Measurements from ENCODE around the gene SLC25A21.
"Not testable (repeated sequence)": the region's sequence is repeated elsewhere in the genome, so short reads cannot be mapped to it uniquely, and the experiment has no call there.

Gene SLC25A21

GRCh38 chr14:37179896-37180502 is 7.6 kb upstream of the SLC25A21 start:
- Histone ChIP-seq H3K36me3 (ENCODE audit: insufficient read depth, low read length) (no peaks in the 10 kb centered on the region), H3K27ac (no peak overlapping the region), H3K9me3 (ENCODE audit: low read depth, low read length) (no peaks in the 10 kb centered on the region), H3K4me3 (no peak overlapping the region), H3K9ac (ENCODE audit: insufficient read length) (no peak overlapping the region)
- TF ChIP-seq FOXP2 (optimal IDR thresholded peaks at IDR 0.05; ENCODE audit: control extremely low read depth, extremely low read length, insufficient read depth) (no peak), POLR2AphosphoS5 (IDR thresholded peaks at IDR 0.05; ENCODE audit: borderline replicate concordance, low read depth, low read length) (no peak), EZH2 (IDR thresholded peaks at IDR 0.05) (no peak)
- DNase-seq (ENCODE audit: low read depth, low spot score), result no peak

GRCh38 chr14:37172936-37173614 is 669 bp upstream of the SLC25A21 start:
- TF ChIP-seq POLR2AphosphoS5 (IDR thresholded peaks at IDR 0.05; ENCODE audit: borderline replicate concordance, low read depth, low read length), result no peak
- no peak for TF ChIP-seq EZH2 (IDR thresholded peaks at IDR 0.05)
- no peak for TF ChIP-seq FOXP2 (optimal IDR thresholded peaks at IDR 0.05; ENCODE audit: control extremely low read depth, extremely low read length, insufficient read depth)
- Histone ChIP-seq H3K36me3 (ENCODE audit: insufficient read depth, low read length) (no peaks in the 10 kb centered on the region), H3K4me3 (peak overlapping the region; percentile 88), H3K9me3 (ENCODE audit: low read depth, low read length) (no peaks in the 10 kb centered on the region), H3K27ac (no peak overlapping the region), H3K9ac (ENCODE audit: insufficient read length) (peak overlapping the region; percentile 89)
- DNase-seq (ENCODE audit: low read depth, low spot score), result no peak

GRCh38 chr14:37171678-37172023 is 755 bp downstream of the SLC25A21 start:
- H3K9ac ChIP-seq (ENCODE audit: insufficient read length), result peak overlapping the region; percentile 89
- peak overlapping the region; percentile 86 for H3K27ac ChIP-seq
- no peaks in the 10 kb centered on the region for H3K36me3 ChIP-seq (ENCODE audit: insufficient read depth, low read length)
- no peak for TF ChIP-seq POLR2AphosphoS5 (IDR thresholded peaks at IDR 0.05; ENCODE audit: borderline replicate concordance, low read depth, low read length)
- TF ChIP-seq EZH2 (IDR thresholded peaks at IDR 0.05), result no peak
- TF ChIP-seq FOXP2 (optimal IDR thresholded peaks at IDR 0.05; ENCODE audit: control extremely low read depth, extremely low read length, insufficient read depth), result no peak
- peak overlapping the region; percentile 88 for H3K4me3 ChIP-seq
- peak; percentile 57 for DNase-seq (ENCODE audit: low read depth, low spot score)
- no peaks in the 10 kb centered on the region for H3K9me3 ChIP-seq (ENCODE audit: low read depth, low read length)

GRCh38 chr14:37170993-37171392 is 1.4 kb downstream of the SLC25A21 start:
- DNase-seq (ENCODE audit: low read depth, low spot score), result no peak
- peak overlapping the region; percentile 88 for H3K4me3 ChIP-seq
- no peak for TF ChIP-seq EZH2 (IDR thresholded peaks at IDR 0.05)
- no peak for TF ChIP-seq FOXP2 (optimal IDR thresholded peaks at IDR 0.05; ENCODE audit: control extremely low read depth, extremely low read length, insufficient read depth)
- TF ChIP-seq POLR2AphosphoS5 (IDR thresholded peaks at IDR 0.05; ENCODE audit: borderline replicate concordance, low read depth, low read length), result no peak

GRCh38 chr14:37170237-37170636 is 2.2 kb downstream of the SLC25A21 start:
- no peak for TF ChIP-seq POLR2AphosphoS5 (IDR thresholded peaks at IDR 0.05; ENCODE audit: borderline replicate concordance, low read depth, low read length)
- TF ChIP-seq EZH2 (IDR thresholded peaks at IDR 0.05), result no peak
- TF ChIP-seq FOXP2 (optimal IDR thresholded peaks at IDR 0.05; ENCODE audit: control extremely low read depth, extremely low read length, insufficient read depth), result no peak
- no peak overlapping the region for H3K4me3 ChIP-seq
- H3K9me3 ChIP-seq (ENCODE audit: low read depth, low read length), result no peaks in the 10 kb centered on the region
- H3K36me3 ChIP-seq (ENCODE audit: insufficient read depth, low read length), result no peaks in the 10 kb centered on the region
- H3K27ac ChIP-seq, result no peak overlapping the region
- H3K9ac ChIP-seq (ENCODE audit: insufficient read length), result no peak overlapping the region
- DNase-seq (ENCODE audit: low read depth, low spot score), result no peak

More at GRCh38 chr14:37170993-37171392, 1.4 kb downstream of the SLC25A21 start:
- Histone ChIP-seq H3K9ac (ENCODE audit: insufficient read length) (no peak overlapping the region), H3K9me3 (ENCODE audit: low read depth, low read length) (no peaks in the 10 kb centered on the region), H3K27ac (peak overlapping the region; percentile 86), H3K36me3 (ENCODE audit: insufficient read depth, low read length) (no peaks in the 10 kb centered on the region)

- Histone ChIP-seq H3K4me3 (no peak overlapping the region), H3K9ac (ENCODE audit: insufficient read length) (no peak overlapping the region), H3K9me3 (ENCODE audit: low read depth, low read length) (no peaks in the 10 kb centered on the region), H3K36me3 (ENCODE audit: insufficient read depth, low read length) (no peaks in the 10 kb centered on the region), H3K27ac (no peak overlapping the region)
- TF ChIP-seq EZH2 (IDR thresholded peaks at IDR 0.05) (no peak), FOXP2 (optimal IDR thresholded peaks at IDR 0.05; ENCODE audit: control extremely low read depth, extremely low read length, insufficient read depth) (no peak), POLR2AphosphoS5 (IDR thresholded peaks at IDR 0.05; ENCODE audit: borderline replicate concordance, low read depth, low read length) (no peak)
- no peak for DNase-seq (ENCODE audit: low read depth, low spot score)
Observed at GRCh38 chr14:37168721-37169120, 3.7 kb downstream of the SLC25A21 start.

- DNase-seq (ENCODE audit: low read depth, low spot score), result no peak
- Histone ChIP-seq H3K9ac (ENCODE audit: insufficient read length) (no peak overlapping the region), H3K27ac (no peak overlapping the region), H3K4me3 (no peak overlapping the region), H3K9me3 (ENCODE audit: low read depth, low read length) (no peaks in the 10 kb centered on the region), H3K36me3 (ENCODE audit: insufficient read depth, low read length) (no peaks in the 10 kb centered on the region)
- no peak for TF ChIP-seq EZH2 (IDR thresholded peaks at IDR 0.05)
- no peak for TF ChIP-seq POLR2AphosphoS5 (IDR thresholded peaks at IDR 0.05; ENCODE audit: borderline replicate concordance, low read depth, low read length)
- TF ChIP-seq FOXP2 (optimal IDR thresholded peaks at IDR 0.05; ENCODE audit: control extremely low read depth, extremely low read length, insufficient read depth), result no peak
Observed at GRCh38 chr14:37167151-37168047, 5.0 kb downstream of the SLC25A21 start.

GRCh38 chr14:37165794-37166193 is 6.6 kb downstream of the SLC25A21 start:
- no peak overlapping the region for H3K4me3 ChIP-seq
- TF ChIP-seq FOXP2 (optimal IDR thresholded peaks at IDR 0.05; ENCODE audit: control extremely low read depth, extremely low read length, insufficient read depth), result no peak
- no peak for TF ChIP-seq POLR2AphosphoS5 (IDR thresholded peaks at IDR 0.05; ENCODE audit: borderline replicate concordance, low read depth, low read length)
- TF ChIP-seq EZH2 (IDR thresholded peaks at IDR 0.05), result no peak
- no peaks in the 10 kb centered on the region for H3K36me3 ChIP-seq (ENCODE audit: insufficient read depth, low read length)
- no peaks in the 10 kb centered on the region for H3K9me3 ChIP-seq (ENCODE audit: low read depth, low read length)
- no peak overlapping the region for H3K9ac ChIP-seq (ENCODE audit: insufficient read length)
- DNase-seq (ENCODE audit: low read depth, low spot score), result no peak
- H3K27ac ChIP-seq, result no peak overlapping the region

- not testable (repeated sequence) for H3K9ac ChIP-seq (ENCODE audit: insufficient read length); DNase-seq (ENCODE audit: low read depth, low spot score); H3K9me3 ChIP-seq (ENCODE audit: low read depth, low read length); H3K4me3 ChIP-seq; H3K36me3 ChIP-seq (ENCODE audit: insufficient read depth, low read length); H3K27ac ChIP-seq
Observed at GRCh38 chr14:37162307-37162706, 10.1 kb downstream of the SLC25A21 start.

All from SK-N-MC (cell line).